ENCODE measurements around the gene ISLR2.

Gene ISLR2

GRCh38 chr15:74176262-74177214 lies 46.2 kb downstream of the ISLR2 start:
- H3K9ac ChIP-seq (ENCODE audit: low read depth, low read length) = no peak overlapping the region
- peaks cover 6% of the 10 kb centered on the region for H3K4me1 ChIP-seq (ENCODE audit: control insufficient read depth, insufficient read depth, low read length)
- H3K27me3 ChIP-seq (ENCODE audit: control insufficient read depth, insufficient read depth, low read length) = no peaks in the 10 kb centered on the region

GRCh38 chr15:74178326-74179100 lies 48.1 kb downstream of the ISLR2 start:
- peaks cover under 1% of the 10 kb centered on the region for H3K4me1 ChIP-seq (ENCODE audit: control insufficient read depth, insufficient read depth, low read length)
- H3K9ac ChIP-seq (ENCODE audit: low read depth, low read length) = no peak overlapping the region
- no peaks in the 10 kb centered on the region for H3K27me3 ChIP-seq (ENCODE audit: control insufficient read depth, insufficient read depth, low read length)
- no peak overlapping the region for H3K4me3 ChIP-seq (ENCODE audit: low read depth, low read length)
- H3K36me3 ChIP-seq (ENCODE audit: control insufficient read depth, insufficient read depth, low read length) = no peaks in the 10 kb centered on the region
- H3K9me3 ChIP-seq (ENCODE audit: control insufficient read depth, insufficient read depth, low read length) = no peaks in the 10 kb centered on the region

More at GRCh38 chr15:74176262-74177214, 46.2 kb downstream of the ISLR2 start:
- Histone ChIP-seq H3K36me3 (ENCODE audit: control insufficient read depth, insufficient read depth, low read length) (no peaks in the 10 kb centered on the region), H3K4me3 (ENCODE audit: low read depth, low read length) (no peak overlapping the region), H3K9me3 (ENCODE audit: control insufficient read depth, insufficient read depth, low read length) (no peaks in the 10 kb centered on the region)

DNA sequence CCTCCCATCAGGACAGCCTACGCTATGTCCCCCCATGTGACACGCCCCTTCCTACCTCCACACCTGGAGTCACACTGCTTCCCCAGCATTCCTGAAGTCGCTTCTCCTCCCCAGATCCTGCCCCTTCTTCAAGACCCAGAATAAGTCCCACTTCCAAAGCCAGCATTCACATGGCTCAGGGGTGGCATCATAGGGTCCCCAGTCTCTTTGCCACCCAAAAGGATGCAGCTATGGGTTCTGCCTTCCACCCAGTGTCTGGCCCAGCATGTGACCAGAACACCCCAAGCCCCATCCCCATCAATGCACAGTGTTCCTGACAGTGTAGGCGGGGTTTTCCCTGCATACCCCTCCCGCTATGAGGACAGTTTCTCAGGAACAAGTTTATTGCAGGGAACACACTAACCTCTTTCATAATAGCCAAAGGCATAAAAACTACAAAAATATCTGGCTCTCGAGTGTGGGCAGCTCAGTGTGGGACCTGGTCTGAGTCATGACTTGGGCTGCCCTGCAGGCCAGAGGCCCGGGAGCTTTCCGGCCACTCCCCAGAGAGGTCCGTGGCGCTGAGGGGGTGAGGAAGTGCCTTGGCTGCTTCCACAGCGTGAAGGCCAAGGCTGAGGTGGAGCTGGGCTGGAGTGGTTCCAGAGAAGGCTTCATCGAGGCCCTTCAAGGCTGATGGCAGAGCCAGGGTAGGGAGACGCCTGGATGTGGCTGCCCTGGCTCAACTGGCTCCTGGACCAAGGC lies 48.9 kb downstream of the ISLR2 start:
- Histone ChIP-seq H3K9me3 (ENCODE audit: control insufficient read depth, insufficient read depth, low read length) (no peaks in the 10 kb centered on the region), H3K4me1 (ENCODE audit: control insufficient read depth, insufficient read depth, low read length) (no peaks in the 10 kb centered on the region), H3K4me3 (ENCODE audit: low read depth, low read length) (no peak overlapping the region), H3K9ac (ENCODE audit: low read depth, low read length) (no peak overlapping the region), H3K36me3 (ENCODE audit: control insufficient read depth, insufficient read depth, low read length) (no peaks in the 10 kb centered on the region), H3K27me3 (ENCODE audit: control insufficient read depth, insufficient read depth, low read length) (no peaks in the 10 kb centered on the region)

DNA sequence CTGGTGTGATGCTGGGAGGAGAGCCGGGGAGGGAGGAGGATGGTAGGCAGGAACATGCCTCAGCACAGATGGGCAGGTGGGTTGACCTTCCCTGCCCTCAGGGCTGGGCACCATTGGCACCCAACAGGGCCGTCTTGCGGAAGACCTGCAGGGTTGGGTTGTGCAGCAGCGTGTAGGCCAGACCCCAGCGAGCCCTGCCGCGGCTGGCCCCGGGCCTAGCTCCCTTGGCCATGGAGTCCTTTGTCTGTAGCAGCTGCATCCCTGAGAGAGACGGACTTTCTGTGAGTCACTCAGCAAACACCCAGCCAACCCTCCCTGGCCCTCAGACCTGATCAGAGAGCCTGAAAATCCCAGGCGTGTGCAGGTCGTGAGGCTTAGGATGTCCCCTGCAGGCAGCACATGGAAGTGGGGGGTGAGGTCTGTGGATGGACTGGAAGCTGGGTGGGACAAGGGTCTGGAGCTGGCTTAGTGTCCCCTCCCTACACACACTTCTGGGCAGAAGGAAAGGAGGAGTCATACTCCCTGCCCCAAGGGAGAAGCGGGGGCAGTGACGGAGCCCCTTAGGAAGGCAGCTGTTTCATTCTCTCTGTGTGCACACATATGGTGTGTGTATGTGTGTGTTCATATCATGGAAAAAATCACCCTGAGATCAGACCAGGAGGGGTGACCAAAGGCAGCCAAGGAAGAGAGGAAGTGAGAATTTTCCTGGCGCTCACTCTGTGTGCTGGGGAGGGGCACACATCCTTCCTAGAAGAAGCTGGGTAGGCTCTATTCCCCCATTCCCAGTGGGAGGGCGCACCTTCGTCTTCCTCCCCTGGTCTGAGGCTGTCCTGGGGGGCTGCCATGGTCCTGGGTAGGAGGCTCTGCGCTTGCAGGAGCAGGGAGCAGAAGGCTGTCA lies 49.8 kb downstream of the ISLR2 start:
- no peaks in the 10 kb centered on the region for H3K4me1 ChIP-seq (ENCODE audit: control insufficient read depth, insufficient read depth, low read length)
- H3K36me3 ChIP-seq (ENCODE audit: control insufficient read depth, insufficient read depth, low read length) = no peaks in the 10 kb centered on the region
- no peak overlapping the region for H3K9ac ChIP-seq (ENCODE audit: low read depth, low read length)
- H3K27me3 ChIP-seq (ENCODE audit: control insufficient read depth, insufficient read depth, low read length) = no peaks in the 10 kb centered on the region
- no peaks in the 10 kb centered on the region for H3K9me3 ChIP-seq (ENCODE audit: control insufficient read depth, insufficient read depth, low read length)
- no peak overlapping the region for H3K4me3 ChIP-seq (ENCODE audit: low read depth, low read length)

DNA sequence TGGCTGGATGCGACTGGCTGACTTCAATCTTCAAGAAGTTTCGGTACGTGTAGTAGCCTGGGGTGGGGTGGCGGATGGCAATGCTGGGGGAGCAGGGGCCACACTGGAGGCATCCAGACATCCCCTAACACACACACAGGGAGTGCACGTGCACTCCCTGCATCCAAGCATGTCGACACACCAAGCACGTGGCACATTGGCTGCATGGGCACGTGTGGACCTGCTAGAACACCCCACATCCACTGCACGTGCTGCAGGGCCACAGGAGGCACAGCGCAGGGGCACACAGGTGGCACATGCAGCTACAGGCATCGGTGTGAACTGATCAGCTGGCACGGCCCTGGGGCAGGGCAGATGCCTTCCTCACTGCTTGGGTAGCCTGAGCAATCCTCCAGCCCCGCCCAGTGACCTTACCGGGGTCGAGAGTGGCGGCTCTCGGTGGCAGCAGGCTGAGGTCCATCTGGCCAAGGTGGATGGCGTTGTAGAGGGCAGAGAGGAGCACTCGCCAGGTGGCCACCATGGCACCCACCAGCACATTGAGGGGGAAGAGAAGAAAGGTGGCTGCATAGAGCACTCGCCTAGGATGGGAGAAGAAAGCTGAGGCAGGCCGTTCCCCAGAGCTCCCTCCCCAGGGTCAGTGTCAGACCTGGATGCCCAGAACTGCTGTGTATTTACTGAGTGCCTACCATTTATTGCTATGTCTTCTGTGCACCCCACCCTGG lies 50.7 kb downstream of the ISLR2 start:
- H3K27me3 ChIP-seq (ENCODE audit: control insufficient read depth, insufficient read depth, low read length) = no peaks in the 10 kb centered on the region
- H3K9ac ChIP-seq (ENCODE audit: low read depth, low read length) = no peak overlapping the region
- H3K4me1 ChIP-seq (ENCODE audit: control insufficient read depth, insufficient read depth, low read length) = no peaks in the 10 kb centered on the region
- H3K36me3 ChIP-seq (ENCODE audit: control insufficient read depth, insufficient read depth, low read length) = no peaks in the 10 kb centered on the region
- no peaks in the 10 kb centered on the region for H3K9me3 ChIP-seq (ENCODE audit: control insufficient read depth, insufficient read depth, low read length)
- no peak overlapping the region for H3K4me3 ChIP-seq (ENCODE audit: low read depth, low read length)

- H3K27me3 ChIP-seq (ENCODE audit: control insufficient read depth, insufficient read depth, low read length) = no peaks in the 10 kb centered on the region
- H3K9me3 ChIP-seq (ENCODE audit: control insufficient read depth, insufficient read depth, low read length) = no peaks in the 10 kb centered on the region
- no peaks in the 10 kb centered on the region for H3K36me3 ChIP-seq (ENCODE audit: control insufficient read depth, insufficient read depth, low read length)
- no peak overlapping the region for H3K4me3 ChIP-seq (ENCODE audit: low read depth, low read length)
- no peak overlapping the region for H3K9ac ChIP-seq (ENCODE audit: low read depth, low read length)
- H3K4me1 ChIP-seq (ENCODE audit: control insufficient read depth, insufficient read depth, low read length) = no peaks in the 10 kb centered on the region
Observed at GRCh38 chr15:74182131-74182530, 51.7 kb downstream of the ISLR2 start.

DNA sequence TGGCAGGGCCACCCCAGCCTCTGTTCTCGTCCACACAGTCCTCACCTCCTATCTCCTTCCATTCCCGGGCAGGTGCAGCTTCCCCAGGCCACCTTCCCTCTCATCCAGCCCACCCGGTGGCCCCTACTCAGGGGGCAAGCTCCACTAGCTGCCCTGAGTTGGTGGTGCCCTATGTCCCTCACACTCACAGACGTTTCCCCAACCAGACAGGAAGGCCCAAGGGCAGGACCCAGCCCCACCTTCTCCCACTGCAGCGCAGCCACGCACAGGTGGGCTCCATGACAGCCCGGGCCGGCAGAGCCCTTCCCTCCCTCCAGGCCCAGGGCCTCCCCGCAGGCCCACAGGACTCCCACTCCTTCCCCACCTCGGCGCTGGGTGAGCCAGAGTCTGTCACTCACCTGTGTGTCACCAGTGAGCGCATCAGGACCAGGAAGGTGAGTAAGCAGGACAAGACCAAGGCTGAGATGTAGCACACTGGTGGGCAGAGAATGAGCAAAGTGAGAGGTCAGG lies 54.3 kb downstream of the ISLR2 start:
- no peaks in the 10 kb centered on the region for H3K9me3 ChIP-seq (ENCODE audit: control insufficient read depth, insufficient read depth, low read length)
- H3K4me3 ChIP-seq (ENCODE audit: low read depth, low read length) = no peak overlapping the region
- no peaks in the 10 kb centered on the region for H3K4me1 ChIP-seq (ENCODE audit: control insufficient read depth, insufficient read depth, low read length)
- H3K9ac ChIP-seq (ENCODE audit: low read depth, low read length) = no peak overlapping the region
- no peaks in the 10 kb centered on the region for H3K27me3 ChIP-seq (ENCODE audit: control insufficient read depth, insufficient read depth, low read length)
- no peaks in the 10 kb centered on the region for H3K36me3 ChIP-seq (ENCODE audit: control insufficient read depth, insufficient read depth, low read length)

- no peaks in the 10 kb centered on the region for H3K27me3 ChIP-seq (ENCODE audit: control insufficient read depth, insufficient read depth, low read length)
- no peak overlapping the region for H3K9ac ChIP-seq (ENCODE audit: low read depth, low read length)
- H3K36me3 ChIP-seq (ENCODE audit: control insufficient read depth, insufficient read depth, low read length) = peaks cover 3% of the 10 kb centered on the region
- H3K4me1 ChIP-seq (ENCODE audit: control insufficient read depth, insufficient read depth, low read length) = no peaks in the 10 kb centered on the region
- no peak overlapping the region for H3K4me3 ChIP-seq (ENCODE audit: low read depth, low read length)
- no peaks in the 10 kb centered on the region for H3K9me3 ChIP-seq (ENCODE audit: control insufficient read depth, insufficient read depth, low read length)
Observed at GRCh38 chr15:74185710-74186348, 55.4 kb downstream of the ISLR2 start.
